ENCODE results near the gene PRRX1.

The PRRX1 gene

DNA sequence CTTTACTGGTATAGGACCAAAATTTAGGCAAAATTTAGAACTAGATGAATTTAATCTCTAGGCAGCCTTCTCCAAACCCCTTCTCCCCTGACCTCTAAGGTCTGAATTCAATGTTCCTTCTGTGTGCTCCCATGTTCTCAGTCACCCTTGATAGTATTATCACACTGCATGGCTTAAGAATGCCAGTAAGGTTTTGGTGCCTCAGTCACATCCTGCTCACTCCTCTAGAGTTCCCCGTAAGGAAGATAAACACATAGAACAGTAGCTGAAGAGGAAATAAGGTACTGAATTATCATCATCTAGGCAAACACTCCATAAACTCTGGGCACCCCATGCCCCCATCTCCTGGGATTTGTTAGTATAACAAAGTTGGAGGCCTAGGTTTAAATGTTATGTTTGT is 18.2 kb downstream of the PRRX1 start:
- no peak overlapping the region for H3K27ac ChIP-seq
- TF ChIP-seq, protein P1, sequence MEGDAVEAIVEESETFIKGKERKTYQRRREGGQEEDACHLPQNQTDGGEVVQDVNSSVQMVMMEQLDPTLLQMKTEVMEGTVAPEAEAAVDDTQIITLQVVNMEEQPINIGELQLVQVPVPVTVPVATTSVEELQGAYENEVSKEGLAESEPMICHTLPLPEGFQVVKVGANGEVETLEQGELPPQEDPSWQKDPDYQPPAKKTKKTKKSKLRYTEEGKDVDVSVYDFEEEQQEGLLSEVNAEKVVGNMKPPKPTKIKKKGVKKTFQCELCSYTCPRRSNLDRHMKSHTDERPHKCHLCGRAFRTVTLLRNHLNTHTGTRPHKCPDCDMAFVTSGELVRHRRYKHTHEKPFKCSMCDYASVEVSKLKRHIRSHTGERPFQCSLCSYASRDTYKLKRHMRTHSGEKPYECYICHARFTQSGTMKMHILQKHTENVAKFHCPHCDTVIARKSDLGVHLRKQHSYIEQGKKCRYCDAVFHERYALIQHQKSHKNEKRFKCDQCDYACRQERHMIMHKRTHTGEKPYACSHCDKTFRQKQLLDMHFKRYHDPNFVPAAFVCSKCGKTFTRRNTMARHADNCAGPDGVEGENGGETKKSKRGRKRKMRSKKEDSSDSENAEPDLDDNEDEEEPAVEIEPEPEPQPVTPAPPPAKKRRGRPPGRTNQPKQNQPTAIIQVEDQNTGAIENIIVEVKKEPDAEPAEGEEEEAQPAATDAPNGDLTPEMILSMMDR (conservative IDR thresholded peaks at IDR 0.05), result no peak
- TF ChIP-seq ZFX (IDR thresholded peaks at IDR 0.05), result no peak

DNA sequence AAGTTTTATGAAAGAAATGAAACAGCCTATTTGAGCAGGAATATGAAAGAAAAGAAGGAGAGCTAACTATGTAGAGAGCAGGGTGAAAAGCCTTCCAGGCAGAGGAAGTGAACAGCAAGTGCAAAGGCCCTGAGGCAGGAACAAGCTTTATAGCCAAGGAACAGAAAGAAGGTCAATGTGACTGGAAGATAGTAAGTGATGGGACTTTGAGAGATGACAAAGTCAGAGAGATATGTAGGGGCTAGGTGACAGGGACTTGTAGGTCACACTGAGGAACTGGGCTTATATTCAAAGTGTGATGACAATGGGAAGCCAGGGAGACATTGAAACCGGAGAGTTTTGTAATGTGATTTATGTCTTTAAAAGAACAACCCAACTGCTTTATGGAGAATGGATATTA is 18.9 kb downstream of the PRRX1 start:
- TF ChIP-seq, protein P1 (conservative IDR thresholded peaks at IDR 0.05), result no peak
- no peak for TF ChIP-seq ZFX (IDR thresholded peaks at IDR 0.05)
- H3K27ac ChIP-seq, result no peak overlapping the region

DNA sequence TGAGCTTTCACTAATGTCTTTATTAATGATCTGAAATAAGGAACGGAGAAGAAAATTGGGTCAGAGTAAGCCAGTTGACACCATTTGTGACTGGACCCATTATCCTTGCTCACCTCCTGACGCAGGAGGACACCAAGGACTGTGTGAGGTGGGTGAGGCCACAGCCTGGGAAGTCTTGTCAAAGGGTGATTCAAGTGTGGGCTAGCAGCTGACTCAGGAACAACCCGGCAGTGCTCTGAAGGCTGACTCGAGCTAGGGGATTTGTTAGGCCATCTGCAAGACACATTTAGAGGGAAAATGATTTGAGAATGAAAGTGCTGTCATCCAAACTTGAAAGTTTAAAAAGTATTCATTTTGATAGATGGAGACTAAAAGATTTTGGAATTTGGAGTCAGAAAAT is 21.2 kb downstream of the PRRX1 start:
- TF ChIP-seq ZFX (IDR thresholded peaks at IDR 0.05), result no peak
- TF ChIP-seq, protein P1 (conservative IDR thresholded peaks at IDR 0.05), result no peak
- no peak overlapping the region for H3K27ac ChIP-seq

DNA sequence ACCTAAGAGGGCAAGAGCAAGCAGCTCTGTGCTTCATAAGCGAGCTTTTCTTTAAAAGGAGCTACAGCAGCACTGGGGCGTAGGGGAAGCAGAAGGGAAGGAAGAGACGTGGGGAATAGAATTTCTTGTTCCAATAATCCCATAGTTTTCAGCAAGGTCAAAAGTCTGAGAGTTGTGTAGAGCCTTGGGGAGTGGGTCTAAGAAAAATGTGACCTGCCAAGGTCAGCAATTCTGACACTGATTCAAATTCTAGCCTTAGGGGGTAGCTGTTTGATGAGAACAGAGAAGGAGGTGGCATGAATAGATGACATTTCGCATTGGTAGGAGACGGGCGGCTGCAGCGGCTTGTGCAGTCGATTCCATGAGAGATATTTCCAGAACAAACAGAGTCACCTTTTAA is 22.4 kb downstream of the PRRX1 start:
- no peak overlapping the region for H3K27ac ChIP-seq
- TF ChIP-seq, protein P1 (conservative IDR thresholded peaks at IDR 0.05), result no peak
- TF ChIP-seq ZFX (IDR thresholded peaks at IDR 0.05), result no peak

DNA sequence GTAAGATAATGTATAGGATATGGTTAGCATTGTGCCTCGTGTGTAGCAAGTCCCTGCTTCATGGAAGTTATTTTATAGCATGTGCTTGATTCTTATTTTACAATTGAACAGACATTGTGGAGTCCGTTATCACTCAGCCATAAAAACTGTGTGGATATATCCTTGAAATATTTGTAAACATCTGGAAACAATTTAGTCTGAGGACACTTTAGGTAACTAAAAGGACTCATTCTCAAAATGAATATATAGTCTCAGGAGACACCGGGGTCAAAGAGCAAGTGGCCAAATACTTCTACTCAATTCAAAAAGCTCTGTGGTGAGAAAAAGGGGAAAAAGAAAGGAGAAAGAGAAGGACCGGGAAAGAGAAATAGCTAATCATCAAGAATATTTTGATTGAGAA is 23.7 kb downstream of the PRRX1 start:
- TF ChIP-seq, protein P1 (conservative IDR thresholded peaks at IDR 0.05), result no peak
- no peak for TF ChIP-seq ZFX (IDR thresholded peaks at IDR 0.05)

DNA sequence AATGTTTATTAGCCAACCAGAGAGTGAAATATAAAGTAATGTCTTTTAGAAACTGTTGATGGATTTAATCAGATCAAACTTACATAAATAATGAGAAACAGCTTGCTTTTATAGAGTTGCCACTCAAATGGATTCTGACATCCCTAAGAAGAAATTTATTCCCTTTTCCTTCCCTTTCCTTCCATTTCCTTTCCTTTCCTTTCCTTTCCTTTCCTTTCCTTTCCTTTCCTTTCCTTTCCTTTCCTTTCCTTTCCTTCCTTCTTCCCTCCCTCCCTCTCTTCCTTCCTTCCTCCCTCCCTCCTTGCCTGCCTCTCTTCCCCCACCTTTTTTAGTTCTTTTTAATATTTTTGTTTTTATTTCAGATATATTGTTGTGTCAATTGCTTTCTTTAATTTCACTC is 27.3 kb downstream of the PRRX1 start:
- H3K27ac ChIP-seq, result no peak overlapping the region

More for the DNA sequence above, 23.7 kb downstream of the PRRX1 start:
- H3K27ac ChIP-seq, result no peak overlapping the region

DNA sequence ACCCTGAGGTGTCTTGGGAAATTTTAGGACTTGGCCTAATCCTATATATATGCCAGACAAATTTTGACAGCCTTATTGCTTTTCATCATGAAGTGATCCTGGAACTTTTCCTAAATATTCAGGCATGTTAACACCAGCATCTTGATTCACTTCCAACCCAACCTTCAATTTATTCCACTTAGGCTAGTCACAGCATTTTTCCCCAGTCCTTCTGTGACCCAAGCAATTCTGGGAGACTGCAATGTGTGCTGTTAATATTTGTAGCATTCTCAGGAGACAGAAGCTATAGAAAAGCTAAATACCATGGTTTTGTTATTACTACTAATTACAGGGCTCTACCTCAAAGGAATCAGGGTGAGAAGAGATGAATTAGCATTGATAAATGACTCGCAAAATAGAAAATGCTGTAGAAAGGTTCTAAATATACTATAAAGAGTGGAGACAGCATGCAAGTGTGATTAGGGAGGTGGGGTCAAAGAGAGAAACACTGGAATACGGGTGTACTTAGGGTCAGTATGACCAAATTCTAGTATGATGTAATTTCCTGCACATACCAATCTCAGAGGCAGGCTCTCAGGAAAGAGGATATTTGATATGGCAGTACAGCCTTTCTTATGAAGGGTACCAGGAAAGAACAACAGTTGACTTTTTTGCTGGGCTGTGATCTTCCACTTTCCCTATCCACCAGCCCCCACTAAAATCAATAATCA is 29.1 kb downstream of the PRRX1 start:
- TF ChIP-seq, protein P1 (conservative IDR thresholded peaks at IDR 0.05), result no peak
- H3K27ac ChIP-seq, result no peak overlapping the region

More for the DNA sequence above, 27.3 kb downstream of the PRRX1 start:
- no peak for TF ChIP-seq ZFX (IDR thresholded peaks at IDR 0.05)
- TF ChIP-seq, protein P1 (conservative IDR thresholded peaks at IDR 0.05), result no peak
